HG02623 (cell line): ENCODE measurements around the gene EGFL6.
A peak's percentile ranks its signal among the peaks of the same experiment; 100 is the strongest.
"Not testable (repeated sequence)": the region's sequence is repeated elsewhere in the genome, so short reads cannot be mapped to it uniquely, and the experiment has no call there.

Source experiments
- ATAC-seq: cut with Tn5 transposase; IDR thresholded peaks from one replicate; pipeline ENCODE4 v1.9.1; 2021; ENCODE audit warnings: moderate library complexity; ENCODE audit not compliant: unreplicated experiment

EGFL6 gene

DNA sequence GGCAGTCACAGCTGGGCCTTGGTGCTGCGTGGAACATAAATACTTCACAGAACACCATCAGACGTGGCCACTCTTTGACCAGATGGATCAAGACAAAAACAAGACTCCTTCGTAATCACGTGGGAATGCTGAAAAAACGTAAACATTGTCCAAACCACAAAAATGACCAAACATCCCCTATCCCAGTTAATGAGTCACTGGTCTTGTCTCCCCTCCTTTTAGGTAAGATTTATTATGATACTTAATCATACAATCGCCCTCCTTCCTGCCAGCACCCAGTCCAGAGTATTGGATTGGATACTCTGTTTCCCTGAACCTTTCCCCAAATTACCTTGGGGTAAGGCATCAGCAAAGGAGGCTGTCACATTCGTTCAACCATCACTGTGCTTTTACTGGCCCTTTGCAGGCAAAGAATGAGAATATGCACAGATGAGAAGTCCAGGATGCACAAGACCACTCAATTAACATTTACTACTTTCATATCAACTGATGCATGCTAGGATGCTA, 82.9 kb downstream of the EGFL6 start:
- no peak for ATAC-seq

DNA sequence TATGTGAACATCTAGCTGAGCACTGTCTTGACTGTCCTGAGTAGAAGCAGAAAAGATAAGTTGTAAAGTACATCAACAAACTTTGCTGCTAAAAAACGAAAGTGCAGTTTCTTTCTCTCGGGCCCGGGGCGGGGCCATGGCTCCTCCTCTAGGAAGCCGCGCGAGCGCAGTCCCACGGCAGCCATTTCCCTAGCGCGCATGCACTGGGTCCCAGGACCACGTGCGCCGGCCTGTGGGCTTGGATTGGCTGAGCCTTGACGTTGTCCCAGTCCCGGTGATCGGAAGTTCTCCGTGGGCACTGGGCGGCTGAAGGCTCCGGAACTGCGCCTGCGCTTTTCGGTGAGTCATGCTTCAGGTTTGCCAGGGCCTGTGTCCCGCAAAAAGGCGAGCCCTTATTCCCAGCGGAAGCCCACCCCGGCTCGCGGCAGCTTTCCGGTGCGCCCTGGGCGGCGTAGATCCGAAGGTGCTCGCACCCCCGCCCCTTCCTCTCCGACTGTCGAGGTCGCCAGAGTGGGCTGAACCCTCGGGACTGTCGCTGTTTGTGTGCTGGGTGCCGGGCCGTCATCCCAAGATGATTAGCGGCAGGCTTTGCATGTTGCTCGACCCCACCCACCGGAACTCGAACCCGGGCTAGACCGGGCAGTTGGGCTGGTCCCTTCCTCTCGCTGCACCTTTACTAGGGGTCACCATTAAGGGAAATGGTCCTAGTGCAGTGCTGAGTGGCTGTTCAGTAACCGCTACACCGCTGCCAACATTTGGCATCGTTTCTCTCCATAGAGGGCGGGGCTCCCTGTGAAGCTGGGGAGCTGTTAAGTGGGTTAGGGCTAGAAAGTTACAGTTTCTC, 83.7 kb downstream of the EGFL6 start, which contains the start of gene TCEANC:
Gene TCEANC (plus strand): TSS at position 292 of the 844 bp plus-strand sequence. CDS start 9,368 bp downstream, outside the sequence.
- ATAC-seq: peak; percentile 91

DNA sequence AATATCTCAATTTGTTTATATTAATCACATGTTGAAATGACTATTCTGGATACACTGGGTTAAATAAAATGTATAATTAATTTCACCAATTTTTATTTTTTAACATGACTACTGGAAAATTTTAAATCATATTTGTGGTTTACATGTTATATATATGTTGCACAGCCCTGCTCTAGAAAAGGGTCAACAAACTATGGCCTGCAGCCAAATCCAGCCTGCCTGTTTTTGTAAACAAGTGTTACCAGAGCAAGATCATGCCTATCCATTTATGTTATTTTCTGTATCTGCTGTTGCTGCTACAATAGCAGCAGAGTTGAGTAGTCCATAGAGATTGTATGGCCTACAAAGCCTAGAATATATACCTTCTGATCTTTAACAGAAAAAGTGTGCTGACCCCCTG, 84.7 kb downstream of the EGFL6 start:
- ATAC-seq: no peak

GRCh38 chrX:13655674-13656073, 86.3 kb downstream of the EGFL6 start:
- ATAC-seq: no peak

GRCh38 chrX:13658602-13659001, 89.2 kb downstream of the EGFL6 start:
- no peak for ATAC-seq

DNA sequence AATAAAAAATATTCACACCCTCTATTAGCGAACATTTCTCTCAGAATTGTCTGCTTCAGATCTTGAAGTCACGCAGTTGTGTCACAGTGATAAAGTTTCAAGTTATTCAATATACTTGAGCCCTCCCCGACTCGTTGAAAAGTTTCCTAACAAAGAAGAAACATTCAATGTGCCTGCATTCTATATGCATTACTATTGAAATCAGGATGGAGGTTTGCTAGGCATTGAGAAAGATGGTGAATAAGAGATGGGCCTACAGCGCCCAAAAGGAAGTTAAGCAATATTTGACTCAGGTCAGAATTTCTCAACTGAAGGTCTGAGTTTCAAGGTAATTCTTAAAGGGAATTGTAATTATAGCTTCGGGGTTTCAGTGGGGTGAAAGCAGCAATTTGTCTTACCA, 89.7 kb downstream of the EGFL6 start:
- ATAC-seq: no peak

DNA sequence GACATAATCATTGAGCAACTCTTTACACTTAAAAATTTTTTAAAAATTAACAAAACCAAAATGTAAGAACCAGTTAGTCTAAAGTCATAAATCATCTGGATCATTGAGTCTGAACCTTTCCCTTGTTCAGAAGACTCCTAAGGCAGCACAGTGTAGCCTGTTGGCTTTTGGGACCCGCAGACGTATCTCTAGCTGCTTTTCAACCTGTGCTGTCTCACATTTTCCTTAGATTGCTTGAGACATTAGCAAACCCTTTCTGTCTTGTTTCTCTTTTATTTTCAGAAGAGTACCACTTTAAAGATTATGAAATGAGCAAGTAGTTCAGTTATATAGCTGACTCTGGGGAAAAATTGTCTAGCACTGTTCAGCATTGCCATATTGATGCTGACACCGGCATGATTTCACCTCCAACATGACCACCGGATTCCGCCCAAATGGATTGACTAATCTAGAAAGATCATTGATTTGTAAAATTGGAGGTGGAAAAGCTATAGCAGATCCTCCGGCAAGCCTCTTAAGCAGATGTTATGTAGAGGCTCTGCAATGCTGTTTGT, 92.4 kb downstream of the EGFL6 start:
- no peak for ATAC-seq

DNA sequence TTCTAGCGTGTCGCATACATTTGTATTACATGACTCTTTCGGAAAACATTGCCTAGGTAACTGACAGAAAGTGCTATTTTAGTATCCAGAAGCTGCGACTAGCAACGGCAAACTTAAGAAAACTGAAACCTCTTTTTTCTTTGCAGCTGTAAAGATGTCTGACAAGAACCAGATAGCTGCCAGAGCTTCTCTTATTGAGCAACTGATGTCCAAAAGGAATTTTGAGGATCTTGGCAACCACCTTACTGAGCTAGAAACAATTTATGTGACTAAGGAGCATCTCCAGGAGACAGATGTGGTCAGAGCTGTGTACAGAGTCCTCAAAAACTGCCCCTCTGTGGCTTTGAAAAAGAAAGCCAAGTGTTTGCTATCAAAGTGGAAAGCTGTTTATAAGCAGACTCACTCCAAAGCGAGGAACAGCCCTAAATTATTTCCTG, 93.0 kb downstream of the EGFL6 start:
- no peak for ATAC-seq

DNA sequence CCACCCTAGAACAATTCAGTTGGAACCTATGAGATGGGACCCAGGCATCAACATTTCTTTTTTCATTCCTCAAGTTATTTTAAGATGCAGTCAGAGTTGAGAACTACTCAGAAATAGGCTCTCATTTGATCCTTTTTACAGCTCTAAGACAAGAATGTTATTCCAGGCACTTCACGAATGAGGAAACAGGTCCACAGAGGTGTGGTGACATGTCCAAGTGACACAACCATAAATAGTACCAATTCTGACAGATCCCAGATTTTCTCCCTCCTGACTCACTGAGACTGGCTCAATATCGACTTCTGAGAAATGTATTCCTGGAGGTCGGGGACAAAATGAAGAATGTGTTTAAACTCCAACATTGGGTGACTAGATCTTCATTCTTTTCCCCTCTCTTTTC, 94.6 kb downstream of the EGFL6 start:
- ATAC-seq: no peak

DNA sequence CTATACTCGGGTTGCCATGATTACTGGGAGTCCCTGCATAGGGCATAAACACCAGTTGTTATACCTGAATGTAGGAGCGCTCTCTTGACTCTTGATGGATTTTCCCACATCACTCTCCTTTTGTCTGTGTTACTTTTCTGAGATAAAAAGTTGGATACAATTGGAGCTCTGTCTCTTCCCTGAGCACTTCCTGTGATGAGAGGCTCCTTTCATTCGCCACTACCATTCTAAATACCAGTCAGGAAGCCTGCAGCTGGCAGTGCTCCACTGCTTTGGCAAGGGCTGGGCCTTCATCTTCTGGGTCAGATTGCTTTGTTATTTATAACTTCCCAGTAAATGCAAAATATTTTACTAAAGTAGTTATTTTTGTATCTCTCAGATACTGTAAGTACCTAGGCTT, 97.4 kb downstream of the EGFL6 start:
- no peak for ATAC-seq

DNA sequence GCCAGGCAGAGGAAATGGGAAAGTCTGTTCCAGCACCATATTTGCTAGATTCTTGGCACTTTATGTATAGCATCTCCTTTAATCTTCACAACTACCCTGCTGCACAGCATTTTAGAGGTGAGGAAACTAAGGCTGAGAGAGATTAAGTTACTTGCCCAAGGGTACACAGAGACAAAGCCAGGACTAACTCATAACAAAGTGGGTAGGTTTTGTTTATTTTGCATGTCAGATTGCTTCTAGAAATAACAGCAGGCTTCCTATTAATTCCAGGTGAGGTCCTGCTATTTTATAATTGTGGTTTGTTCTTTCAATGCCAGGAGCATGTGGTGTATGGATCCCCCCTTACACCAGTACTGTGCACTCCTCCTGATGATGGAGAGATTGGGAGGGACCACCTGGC, 98.5 kb downstream of the EGFL6 start:
- ATAC-seq: no peak

- ATAC-seq: peak; percentile 67
These were observed 99.9 kb downstream of the EGFL6 start for GRCh38 chrX:13669246-13669737.

DNA sequence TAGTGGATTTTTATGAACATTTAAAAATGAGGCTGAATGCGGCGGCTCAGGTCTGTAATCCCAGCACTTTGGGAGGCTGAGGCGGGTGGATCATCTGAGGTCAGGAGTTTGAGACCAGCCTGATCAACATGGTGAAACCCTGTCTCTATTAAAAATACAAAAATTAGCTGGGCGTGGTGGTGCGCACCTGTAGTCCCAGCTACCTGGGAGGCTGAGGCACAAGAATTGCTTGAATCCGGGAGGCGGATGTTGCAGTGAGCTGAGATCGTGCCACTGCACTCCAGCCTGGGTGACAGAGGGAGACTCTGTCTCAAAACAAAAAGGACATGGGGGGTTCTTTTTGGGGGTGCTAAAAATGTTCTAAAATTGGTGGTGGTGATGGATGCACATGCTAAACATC, 100.4 kb downstream of the EGFL6 start:
- not testable (repeated sequence) for ATAC-seq

- ATAC-seq: no peak
These were observed 100.8 kb downstream of the EGFL6 start for GRCh38 chrX:13670197-13670596.

- no peak for ATAC-seq
These were observed 103.6 kb downstream of the EGFL6 start for GRCh38 chrX:13673016-13673415.

DNA sequence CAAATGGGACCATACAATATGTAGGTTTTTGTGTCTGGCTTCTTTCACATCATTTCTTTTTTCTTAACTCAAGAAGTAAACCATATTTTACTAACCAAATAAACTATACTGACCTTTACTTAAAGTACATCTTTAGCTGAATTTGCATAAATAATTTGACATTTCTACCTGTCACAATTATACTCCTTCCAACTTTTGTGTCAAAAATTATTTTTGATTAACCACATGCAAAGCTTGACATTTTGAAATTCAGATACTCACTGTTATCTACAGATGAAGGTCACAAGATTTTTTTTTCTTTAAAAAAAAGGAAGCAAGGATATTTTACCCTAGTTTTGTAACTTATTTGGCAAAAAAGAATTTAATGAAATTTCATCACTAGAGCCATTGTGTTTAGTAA, 107.5 kb downstream of the EGFL6 start:
- ATAC-seq: no peak

DNA sequence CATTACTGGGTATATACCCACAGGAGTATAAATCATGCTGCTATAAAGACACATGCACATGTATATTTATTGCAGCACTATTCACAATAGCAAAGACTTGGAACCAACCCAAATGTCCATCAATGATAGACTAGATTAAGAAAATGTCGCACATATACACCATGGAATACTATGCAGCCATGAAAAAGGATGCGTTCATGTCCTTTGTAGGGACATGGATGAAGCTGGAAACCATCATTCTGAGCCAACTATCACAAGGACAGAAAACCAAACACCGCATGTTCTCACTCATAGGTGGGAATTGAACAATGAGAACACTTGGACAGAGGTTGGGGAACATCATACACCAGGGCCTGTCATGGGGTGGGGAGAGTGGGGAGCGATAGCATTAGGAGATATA, 110.3 kb downstream of the EGFL6 start:
- not testable (repeated sequence) for ATAC-seq

DNA sequence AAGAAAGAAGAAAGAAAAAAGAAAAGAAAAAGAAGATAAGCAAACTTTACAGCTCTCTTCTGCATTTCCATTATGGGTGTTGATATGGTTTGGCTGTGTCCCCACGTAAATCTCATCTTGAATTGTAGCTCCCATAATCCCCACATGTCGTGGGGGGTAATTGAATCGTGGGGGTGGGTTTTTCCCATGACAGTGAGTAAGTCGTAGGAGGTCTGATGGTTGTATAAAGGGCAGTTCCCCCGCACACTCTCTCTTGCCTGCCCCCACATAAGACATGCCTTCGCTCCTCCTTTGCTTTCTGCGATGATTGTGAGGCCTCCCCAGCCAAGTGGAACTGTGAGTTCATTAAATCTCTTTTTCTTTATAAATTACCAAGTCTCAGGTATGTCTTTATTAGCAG, 112.2 kb downstream of the EGFL6 start:
- ATAC-seq: no peak
